Activated T-cell treated with anti-CD3 and anti-CD28 coated beads for 48 hours (primary cell): Measurements from ENCODE around the gene ELN.
A peak's percentile ranks its signal among the peaks of the same experiment; 100 is the strongest.

Source experiments
- DNase-seq: peaks from one replicate; pipeline ENCODE4 v3.0.0-alpha.2; 2020; ENCODE audit warnings: low read depth

The ELN gene

GRCh38 chr7:74094224-74095101 is 66.5 kb downstream of the ELN start:
- peak; percentile 74 for DNase-seq

- no peak for DNase-seq
Observed at GRCh38 chr7:74095135-74095534, 67.2 kb downstream of the ELN start.

- DNase-seq = no peak
Observed at GRCh38 chr7:74097937-74098614, 70.1 kb downstream of the ELN start.

GRCh38 chr7:74099031-74099430 is 71.1 kb downstream of the ELN start:
- DNase-seq = no peak

GRCh38 chr7:74101061-74101681 is 73.2 kb downstream of the ELN start:
- DNase-seq = no peak

- DNase-seq = no peak
Observed at GRCh38 chr7:74103219-74103772, 75.3 kb downstream of the ELN start.

- no peak for DNase-seq
Observed at GRCh38 chr7:74104702-74105101, 76.7 kb downstream of the ELN start.

- no peak for DNase-seq
Observed at GRCh38 chr7:74105992-74106391, 78.0 kb downstream of the ELN start.

GRCh38 chr7:74106846-74107245 is 78.9 kb downstream of the ELN start:
- no peak for DNase-seq

GRCh38 chr7:74115326-74115725 is 87.4 kb downstream of the ELN start:
- no peak for DNase-seq

GRCh38 chr7:74116356-74116755 is 88.4 kb downstream of the ELN start:
- DNase-seq = no peak
